ENCODE measurements around the gene SGCE.

SGCE gene

GRCh38 chr7:94621120-94621519, 34.8 kb downstream of the SGCE start:
- no peak for DNase-seq (ENCODE audit: low read depth)

- DNase-seq (ENCODE audit: low read depth), result peak; percentile 91
These were observed 35.2 kb downstream of the SGCE start for GRCh38 chr7:94620703-94621118.

- no peak for DNase-seq (ENCODE audit: low read depth)
These were observed 37.8 kb downstream of the SGCE start for GRCh38 chr7:94618126-94618525.

GRCh38 chr7:94616855-94617254, 39.1 kb downstream of the SGCE start:
- DNase-seq (ENCODE audit: low read depth), result no peak

- DNase-seq (ENCODE audit: low read depth), result no peak
These were observed 40.3 kb downstream of the SGCE start for GRCh38 chr7:94615666-94616065.

- no peak for DNase-seq (ENCODE audit: low read depth)
These were observed 43.3 kb downstream of the SGCE start for GRCh38 chr7:94612661-94613060.

GRCh38 chr7:94612253-94612652, 43.7 kb downstream of the SGCE start:
- DNase-seq (ENCODE audit: low read depth), result no peak

- no peak for DNase-seq (ENCODE audit: low read depth)
These were observed 46.4 kb downstream of the SGCE start for GRCh38 chr7:94609561-94609960.

GRCh38 chr7:94605031-94605430, 50.9 kb downstream of the SGCE start:
- no peak for DNase-seq (ENCODE audit: low read depth)

GRCh38 chr7:94602181-94602580, 53.8 kb downstream of the SGCE start:
- DNase-seq (ENCODE audit: low read depth), result no peak

GRCh38 chr7:94600267-94600666, 55.7 kb downstream of the SGCE start:
- no peak for DNase-seq (ENCODE audit: low read depth)

GRCh38 chr7:94595717-94596116, 60.2 kb downstream of the SGCE start:
- DNase-seq (ENCODE audit: low read depth), result no peak

GRCh38 chr7:94594882-94595281, 61.1 kb downstream of the SGCE start:
- DNase-seq (ENCODE audit: low read depth), result no peak

GRCh38 chr7:94591176-94591575, 64.8 kb downstream of the SGCE start:
- no peak for DNase-seq (ENCODE audit: low read depth)

- DNase-seq (ENCODE audit: low read depth), result no peak
These were observed 65.3 kb downstream of the SGCE start for GRCh38 chr7:94590526-94591162.

- DNase-seq (ENCODE audit: low read depth), result no peak
These were observed 67.9 kb downstream of the SGCE start for GRCh38 chr7:94588075-94588474.

GRCh38 chr7:94584113-94584512, 71.8 kb downstream of the SGCE start:
- DNase-seq (ENCODE audit: low read depth), result peak; percentile 24

GRCh38 chr7:94580601-94581000, 75.3 kb downstream of the SGCE start:
- DNase-seq (ENCODE audit: low read depth), result peak; percentile 52

- DNase-seq (ENCODE audit: low read depth), result no peak
These were observed 76.5 kb downstream of the SGCE start for GRCh38 chr7:94579470-94579869.

GRCh38 chr7:94578614-94579013, 77.3 kb downstream of the SGCE start:
- no peak for DNase-seq (ENCODE audit: low read depth)

GRCh38 chr7:94577357-94577756, 78.6 kb downstream of the SGCE start:
- DNase-seq (ENCODE audit: low read depth), result no peak

GRCh38 chr7:94576316-94576715, 79.6 kb downstream of the SGCE start:
- DNase-seq (ENCODE audit: low read depth), result no peak

- no peak for DNase-seq (ENCODE audit: low read depth)
These were observed 80.3 kb downstream of the SGCE start for GRCh38 chr7:94575646-94576045.

- no peak for DNase-seq (ENCODE audit: low read depth)
These were observed 84.1 kb downstream of the SGCE start for GRCh38 chr7:94571816-94572215.

- no peak for DNase-seq (ENCODE audit: low read depth)
These were observed 88.5 kb downstream of the SGCE start for GRCh38 chr7:94567396-94567795.

All from fibroblast of gingiva (primary cell).